Caco-2 (cell line): ENCODE data around the gene NDUFS7. TPM values are rescaled to one million over a fixed set of nuclear protein-coding genes. Genes with fewer than 3 reads are reported as not detected.

ENCODE experiments used
- BruUV-seq: library from RNA; stranded (reverse); fragments of 400-500 nt; replicated peaks from 2 replicates; lab custom pipeline; 2021; lab: Mats Ljungman, UMichigan
- CTCF ChIA-PET: fragments of 300-600 bp; sonication (Branson Sonifier 250); formaldehyde crosslinking; loops from one replicate; lab custom pipeline; 2022; ENCODE audit warnings: antibody characterized with exemption; lab: Charles Lee
- POLR2A ChIA-PET: fragments of 300-600 bp; sonication (Branson Sonifier 250); formaldehyde crosslinking; loops from one replicate; lab custom pipeline; 2022; ENCODE audit warnings: antibody characterized with exemption; lab: Charles Lee
- DNase-seq, 2 experiments: peaks; one replicate each; pipeline versions ENCODE4 v3.0.0 to v3.0.0-alpha.2; 2020 to 2022
- H3K27me3 ChIP-seq: replicated peaks from 2 replicates; pipeline ENCODE4 v1.6.0; 2011; ENCODE audit warnings: low read length; ENCODE audit not compliant: control insufficient read depth, insufficient read depth
- H3K36me3 ChIP-seq: 2 replicates; pipeline ENCODE4 v1.5.1; 2011; ENCODE audit warnings: low read length; ENCODE audit not compliant: control insufficient read depth, insufficient read depth
- H3K4me1 ChIP-seq: fragments of 250-450 bp; sonication (Bioruptor Pico); 2 replicates; pipeline ENCODE4 v1.5.1; 2020; ENCODE audit warnings: mild to moderate bottlenecking
- H3K4me3 ChIP-seq: 2 replicates; pipeline ENCODE4 v1.5.1; 2011; ENCODE audit warnings: low read depth, mild to moderate bottlenecking, control low read depth, low read length
- H3K9me3 ChIP-seq: fragments of 250-450 bp; sonication (Bioruptor Pico); 2 replicates; pipeline ENCODE4 v1.5.1; 2020; ENCODE audit warnings: mild to moderate bottlenecking, moderate library complexity
- H3K27ac Mint-ChIP-seq: one replicate; pipeline ENCODE4 v1.8.0; 2022; ENCODE audit warnings: mixed read lengths; ENCODE audit not compliant: unreplicated experiment
- H3K27me3 Mint-ChIP-seq: one replicate; pipeline ENCODE4 v1.8.0; 2022; ENCODE audit warnings: mixed read lengths; ENCODE audit not compliant: insufficient read depth, unreplicated experiment
- H3K36me3 Mint-ChIP-seq: one replicate; pipeline ENCODE4 v1.8.0; 2022; ENCODE audit warnings: mild to moderate bottlenecking, mixed read lengths; ENCODE audit not compliant: insufficient read depth, unreplicated experiment
- H3K4me1 Mint-ChIP-seq: one replicate; pipeline ENCODE4 v1.8.0; 2022; ENCODE audit warnings: low read depth, mixed read lengths; ENCODE audit not compliant: unreplicated experiment
- H3K4me3 Mint-ChIP-seq: one replicate; pipeline ENCODE4 v1.8.0; 2022; ENCODE audit warnings: mild to moderate bottlenecking, moderate library complexity, mixed read lengths; ENCODE audit not compliant: unreplicated experiment
- H3K9me3 Mint-ChIP-seq: one replicate; pipeline ENCODE4 v1.8.0; 2022; ENCODE audit warnings: mixed read lengths; ENCODE audit not compliant: unreplicated experiment
- intact Hi-C: fragments of 100-400 bp; cut with micrococcal nuclease; formaldehyde crosslinking; loops from one replicate; pipeline ENCODE4 v1.10.0; 2022; ENCODE audit not compliant: unreplicated experiment
- total RNA-seq: library from RNA; stranded (reverse); gene quantifications from 2 replicates; pipeline ENCODE4 v1.2.3, GENCODE V29; 2022
- TF ChIP-seq, protein P1 (sequence below), 2 experiments: fragments of 200-600 bp in 1 of 2; IDR thresholded peaks; 1 replicate in 1 of 2; 2 replicates in 1 of 2; pipeline versions ENCODE4 v1.5.1 to v1.8.0; 2011 to 2022; ENCODE audit warnings: antibody characterized with exemption in 1 of 2, control low read depth in 1 of 2, inconsistent platforms in 1 of 2, low read depth in 1 of 2, low read length in 1 of 2, mild to moderate bottlenecking in 1 of 2, moderate library complexity in 1 of 2; ENCODE audit not compliant: insufficient read depth in 1 of 2, severe bottlenecking in 1 of 2, unreplicated experiment in 1 of 2

Gene NDUFS7
- total RNA-seq, 1 experiment from 2014 or later, result 111 TPM

DNA sequence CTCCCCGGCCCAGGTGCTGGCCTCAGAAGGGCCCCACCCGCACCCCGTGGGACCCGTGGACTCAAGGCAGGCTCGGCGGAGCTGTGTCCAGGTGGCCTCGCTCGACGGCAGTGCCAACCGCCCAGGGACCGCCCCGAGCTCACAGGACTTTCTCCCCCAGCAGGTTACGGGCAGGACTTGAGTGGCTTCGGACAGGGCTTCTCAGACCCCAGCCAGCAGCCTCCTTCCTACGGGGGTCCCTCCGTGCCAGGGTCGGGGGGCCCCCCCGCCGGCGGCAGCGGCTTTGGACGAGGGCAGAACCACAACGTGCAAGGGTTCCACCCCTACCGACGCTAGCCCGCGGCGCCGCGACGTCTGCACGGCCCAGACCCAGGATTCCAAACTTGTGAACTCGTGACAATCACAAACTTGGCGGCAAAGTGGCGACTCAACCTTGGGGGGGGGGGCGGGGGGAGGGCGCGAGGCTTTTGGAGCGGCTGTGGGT is 50.9 kb downstream of the NDUFS7 start:
- H3K9me3 Mint-ChIP-seq, result no peaks in the 10 kb centered on the region
- ChIA-PET CTCF (no interaction called here), POLR2A (no interaction called here)
- intact Hi-C loops, result no loop called here
- no peaks in the 10 kb centered on the region for H3K27me3 Mint-ChIP-seq
- peaks cover 86% of the 10 kb centered on the region for H3K36me3 Mint-ChIP-seq
- no peak overlapping the region for H3K4me3 Mint-ChIP-seq
- no peaks in the 10 kb centered on the region for H3K4me1 Mint-ChIP-seq
- TF ChIP-seq, protein P1, sequence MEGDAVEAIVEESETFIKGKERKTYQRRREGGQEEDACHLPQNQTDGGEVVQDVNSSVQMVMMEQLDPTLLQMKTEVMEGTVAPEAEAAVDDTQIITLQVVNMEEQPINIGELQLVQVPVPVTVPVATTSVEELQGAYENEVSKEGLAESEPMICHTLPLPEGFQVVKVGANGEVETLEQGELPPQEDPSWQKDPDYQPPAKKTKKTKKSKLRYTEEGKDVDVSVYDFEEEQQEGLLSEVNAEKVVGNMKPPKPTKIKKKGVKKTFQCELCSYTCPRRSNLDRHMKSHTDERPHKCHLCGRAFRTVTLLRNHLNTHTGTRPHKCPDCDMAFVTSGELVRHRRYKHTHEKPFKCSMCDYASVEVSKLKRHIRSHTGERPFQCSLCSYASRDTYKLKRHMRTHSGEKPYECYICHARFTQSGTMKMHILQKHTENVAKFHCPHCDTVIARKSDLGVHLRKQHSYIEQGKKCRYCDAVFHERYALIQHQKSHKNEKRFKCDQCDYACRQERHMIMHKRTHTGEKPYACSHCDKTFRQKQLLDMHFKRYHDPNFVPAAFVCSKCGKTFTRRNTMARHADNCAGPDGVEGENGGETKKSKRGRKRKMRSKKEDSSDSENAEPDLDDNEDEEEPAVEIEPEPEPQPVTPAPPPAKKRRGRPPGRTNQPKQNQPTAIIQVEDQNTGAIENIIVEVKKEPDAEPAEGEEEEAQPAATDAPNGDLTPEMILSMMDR (IDR thresholded peaks at IDR 0.05; ENCODE audit: insufficient read depth in 1 of 2, low read depth in 1 of 2, low read length in 1 of 2, severe bottlenecking in 1 of 2, unreplicated experiment in 1 of 2), result no peak
- Histone ChIP-seq H3K9me3 (no peaks in the 10 kb centered on the region), H3K27me3 (no peaks in the 10 kb centered on the region), H3K36me3 (peaks cover 2% of the 10 kb centered on the region; the same call in 1 of the 2 replicates), H3K4me3 (no peak overlapping the region), H3K4me1 (peaks cover 9% of the 10 kb centered on the region)
- no TSS peak for BruUV-seq
- DNase-seq, result no peak
- H3K27ac Mint-ChIP-seq, result no peak overlapping the region

DNA sequence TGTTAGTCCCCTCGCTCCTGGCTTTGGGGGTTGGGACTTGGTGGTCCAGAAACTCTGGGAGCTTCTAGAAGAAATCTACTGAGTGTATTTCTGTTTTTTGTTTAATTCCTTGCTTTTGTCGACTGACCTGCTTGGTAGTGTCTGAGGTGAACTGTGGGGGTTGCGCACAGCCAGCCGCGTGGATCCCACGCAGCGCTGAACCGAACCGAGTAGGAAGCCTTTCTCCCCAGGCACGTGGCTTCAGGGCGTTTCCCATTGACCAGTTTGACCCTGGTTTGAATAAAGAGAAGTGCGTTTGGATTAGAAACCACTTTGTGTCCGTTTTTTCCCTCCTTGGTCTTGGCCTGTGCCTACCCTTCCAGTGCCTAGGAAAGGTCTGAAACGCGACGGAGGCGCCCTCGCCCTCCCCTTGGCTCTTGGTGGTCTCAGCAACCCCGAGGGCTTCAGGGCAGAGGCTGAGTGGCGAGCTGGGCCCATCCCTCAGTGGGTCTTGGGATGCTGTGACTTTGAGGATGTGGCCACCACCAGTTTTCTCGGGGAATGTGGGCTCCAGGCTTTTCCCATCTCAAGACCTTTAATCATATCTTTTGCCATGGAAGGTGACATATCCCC is 51.8 kb downstream of the NDUFS7 start:
- Mint-ChIP-seq H3K9me3 (no peaks in the 10 kb centered on the region), H3K4me3 (no peak overlapping the region), H3K4me1 (no peaks in the 10 kb centered on the region), H3K36me3 (peaks cover 86% of the 10 kb centered on the region), H3K27ac (no peak overlapping the region), H3K27me3 (no peaks in the 10 kb centered on the region)
- H3K27me3 ChIP-seq, result no peaks in the 10 kb centered on the region
- H3K36me3 ChIP-seq, result peaks cover 5% of the 10 kb centered on the region
- TF ChIP-seq, protein P1 (IDR thresholded peaks at IDR 0.05; ENCODE audit: insufficient read depth in 1 of 2, low read depth in 1 of 2, low read length in 1 of 2, severe bottlenecking in 1 of 2, unreplicated experiment in 1 of 2), result no peak
- no TSS peak for BruUV-seq
- intact Hi-C loops, result no loop called here
- H3K4me3 ChIP-seq, result no peak overlapping the region
- H3K4me1 ChIP-seq, result peaks cover 17% of the 10 kb centered on the region
- DNase-seq, result no peak
- POLR2A ChIA-PET, result no interaction called here
- CTCF ChIA-PET, result no interaction called here
- no peaks in the 10 kb centered on the region for H3K9me3 ChIP-seq

GRCh38 chr19:1437609-1438008 is 53.9 kb downstream of the NDUFS7 start:
- TF ChIP-seq, protein P1 (IDR thresholded peaks at IDR 0.05; ENCODE audit: insufficient read depth in 1 of 2, low read depth in 1 of 2, low read length in 1 of 2, severe bottlenecking in 1 of 2, unreplicated experiment in 1 of 2), result no peak
- Histone ChIP-seq H3K4me1 (peaks cover 28% of the 10 kb centered on the region), H3K27me3 (no peaks in the 10 kb centered on the region), H3K36me3 (peaks cover 8% of the 10 kb centered on the region), H3K4me3 (no peak overlapping the region), H3K9me3 (no peaks in the 10 kb centered on the region)
- intact Hi-C loops, result no loop called here
- Mint-ChIP-seq H3K27ac (peak overlapping the region; percentile 96), H3K4me1 (peaks cover 7% of the 10 kb centered on the region), H3K4me3 (peak overlapping the region; percentile 87), H3K9me3 (no peaks in the 10 kb centered on the region), H3K27me3 (no peaks in the 10 kb centered on the region), H3K36me3 (peaks cover 89% of the 10 kb centered on the region)
- DNase-seq, result no peak
- BruUV-seq, result no TSS peak
- ChIA-PET CTCF (interaction anchor here (0.8 kb wide), 1 partner anchor 32 kb away, joined by 3 read pairs; no protein-coding TSS in a partner anchor), POLR2A (no interaction called here)
